Stimulated activated CD4-positive, alpha-beta T cell treated with anti-CD3 and anti-CD28 coated beads, Interleukin-15, amount 100 ng/mL, for 48 hours (primary cell): ENCODE data around the gene STRIP2.
"Not testable (repeated sequence)": the region's sequence is repeated elsewhere in the genome, so short reads cannot be mapped to it uniquely, and the experiment has no call there.

Experiments used
- DNase-seq, 2 donors: peaks; one replicate each; pipeline ENCODE4 v3.0.0-alpha.2; 2020; ENCODE audit warnings: low read depth in 2 of 2

The STRIP2 gene

GRCh38 chr7:129421717-129422250 is 12.4 kb upstream of the STRIP2 start:
- no peak for DNase-seq

DNA sequence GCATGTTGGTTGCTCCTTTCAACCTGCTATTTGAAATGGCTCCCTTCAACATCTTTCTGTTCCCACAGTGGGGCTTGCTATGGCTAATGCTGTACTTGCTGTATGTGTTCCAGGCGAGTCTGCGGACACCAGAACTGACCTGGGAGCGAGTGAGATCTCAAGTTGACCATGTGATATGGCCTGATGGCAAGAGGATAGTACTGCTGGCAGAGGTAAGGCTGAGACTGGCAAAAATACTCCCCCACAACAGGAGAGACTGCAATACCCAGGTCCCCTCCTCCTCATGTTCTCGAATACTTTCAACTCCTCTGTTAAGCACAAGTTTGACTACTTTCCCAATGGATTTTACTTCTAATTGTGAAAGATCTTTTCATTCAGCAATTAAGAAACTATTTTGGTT is 11.5 kb upstream of the STRIP2 start:
- no peak for DNase-seq

DNA sequence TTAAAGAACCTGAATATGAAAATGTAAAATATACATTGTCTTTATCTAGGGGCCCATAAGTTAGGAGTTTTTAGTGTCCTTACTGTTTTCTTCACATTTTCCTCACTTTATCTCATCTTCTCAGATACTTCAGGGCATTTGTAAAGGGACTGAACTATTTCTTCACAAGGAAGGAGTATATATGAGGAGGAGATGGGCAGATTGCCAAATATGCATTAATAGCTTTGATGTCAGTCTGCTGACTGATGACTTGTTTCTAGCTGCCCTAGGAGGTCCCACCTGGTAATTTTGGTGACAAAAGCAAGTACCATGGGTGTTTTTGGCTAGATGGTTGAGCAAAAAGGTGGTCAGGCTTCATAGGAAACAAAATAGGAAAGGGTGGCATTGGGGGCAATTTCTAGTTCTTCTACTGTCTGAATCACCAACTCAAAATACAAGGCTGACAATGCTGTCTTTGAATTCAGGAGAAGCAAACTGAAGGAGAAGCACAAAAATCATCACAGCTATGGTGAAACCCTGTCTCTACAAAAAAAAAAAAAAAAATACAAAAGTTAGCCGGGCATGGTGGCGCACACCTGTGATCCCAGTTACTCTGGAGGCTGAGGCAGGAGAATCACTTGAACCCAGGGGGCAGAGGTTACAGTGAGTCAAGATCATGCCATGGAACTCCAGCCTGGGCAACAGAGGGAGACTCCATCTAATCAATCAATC is 10.4 kb upstream of the STRIP2 start:
- no peak for DNase-seq

GRCh38 chr7:129426482-129426881 is 7.8 kb upstream of the STRIP2 start:
- DNase-seq = no peak

DNA sequence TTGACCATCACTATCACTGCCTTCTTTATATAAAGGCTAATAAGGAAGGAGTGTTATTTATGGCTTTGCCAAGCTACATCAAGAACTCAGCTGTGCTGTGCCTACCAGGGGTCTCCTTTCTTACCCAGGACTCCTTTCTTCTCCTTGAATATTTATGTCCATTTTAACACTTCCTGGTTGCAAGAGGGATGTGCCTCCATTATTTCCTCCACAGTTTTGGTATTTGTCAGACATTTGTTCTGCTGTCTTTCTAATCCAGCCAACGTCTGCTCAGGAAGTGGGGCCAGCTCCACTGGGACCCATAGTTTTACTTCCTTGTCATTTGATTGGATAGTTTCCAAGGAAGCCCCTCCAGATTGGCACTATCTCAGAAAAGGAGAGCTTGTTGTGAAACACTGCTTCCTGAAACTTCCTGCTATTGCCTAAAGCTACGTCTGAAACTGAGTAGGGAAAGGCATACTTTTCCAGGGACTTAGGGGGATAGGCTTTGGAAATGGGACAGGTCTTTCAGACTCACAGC is 6.6 kb upstream of the STRIP2 start:
- DNase-seq = no peak

DNA sequence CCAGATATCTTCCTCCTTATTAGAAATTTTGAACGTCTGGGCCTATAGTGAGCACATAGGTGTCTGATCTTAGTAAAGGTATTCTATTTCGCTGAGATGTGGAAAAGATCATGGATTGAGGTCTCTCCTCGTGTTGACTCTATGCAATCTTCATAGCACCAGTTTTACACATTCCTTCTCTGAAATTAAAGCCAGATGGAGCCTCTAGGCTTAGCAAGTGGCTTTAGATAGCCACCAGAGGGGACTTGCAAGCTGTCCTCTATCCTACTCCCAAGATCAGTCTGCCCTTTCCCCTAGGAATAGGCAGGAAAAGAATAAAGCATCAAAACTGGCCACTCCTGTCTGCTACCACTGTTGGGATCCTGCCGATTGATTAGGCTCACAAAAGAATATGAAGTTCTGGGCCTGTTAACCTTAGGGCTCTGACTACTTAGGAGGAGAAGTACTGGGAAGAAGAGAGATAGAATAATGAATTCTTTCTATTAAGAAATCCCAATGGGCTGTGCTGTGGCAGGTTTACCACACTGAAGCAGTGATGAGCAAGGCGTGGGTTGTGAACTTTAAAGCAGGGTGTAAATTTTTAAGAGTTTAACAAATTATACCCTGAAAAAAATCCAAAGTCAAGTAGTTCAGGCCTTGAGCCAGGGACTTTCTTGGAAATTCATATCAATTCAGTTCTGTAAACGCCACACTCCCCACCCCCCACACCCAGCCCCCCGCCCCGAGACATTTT is 2.2 kb upstream of the STRIP2 start:
- DNase-seq = no peak

- DNase-seq = no peak
Measured at GRCh38 chr7:129434675-129435318, 565 bp downstream of the STRIP2 start.

DNA sequence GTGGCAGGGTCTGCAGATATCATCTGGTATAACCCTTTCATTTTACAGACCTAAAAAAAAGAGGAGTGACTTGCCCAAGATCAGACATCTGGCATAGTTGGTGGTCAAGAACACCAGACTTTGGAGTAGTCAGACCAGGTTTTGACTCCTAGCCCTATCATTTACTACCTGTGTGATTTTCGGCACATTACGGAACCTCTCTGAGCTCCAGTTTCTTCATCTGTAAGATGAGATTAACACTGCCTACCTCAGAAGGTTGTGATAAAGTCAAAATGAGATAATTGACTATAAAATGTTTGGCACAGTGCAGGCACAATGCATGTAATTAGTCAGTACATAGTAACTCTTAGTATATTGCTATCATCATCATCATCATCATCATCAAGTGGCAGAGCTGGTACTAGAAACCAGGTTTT is 1.2 kb downstream of the STRIP2 start:
- no peak for DNase-seq

DNA sequence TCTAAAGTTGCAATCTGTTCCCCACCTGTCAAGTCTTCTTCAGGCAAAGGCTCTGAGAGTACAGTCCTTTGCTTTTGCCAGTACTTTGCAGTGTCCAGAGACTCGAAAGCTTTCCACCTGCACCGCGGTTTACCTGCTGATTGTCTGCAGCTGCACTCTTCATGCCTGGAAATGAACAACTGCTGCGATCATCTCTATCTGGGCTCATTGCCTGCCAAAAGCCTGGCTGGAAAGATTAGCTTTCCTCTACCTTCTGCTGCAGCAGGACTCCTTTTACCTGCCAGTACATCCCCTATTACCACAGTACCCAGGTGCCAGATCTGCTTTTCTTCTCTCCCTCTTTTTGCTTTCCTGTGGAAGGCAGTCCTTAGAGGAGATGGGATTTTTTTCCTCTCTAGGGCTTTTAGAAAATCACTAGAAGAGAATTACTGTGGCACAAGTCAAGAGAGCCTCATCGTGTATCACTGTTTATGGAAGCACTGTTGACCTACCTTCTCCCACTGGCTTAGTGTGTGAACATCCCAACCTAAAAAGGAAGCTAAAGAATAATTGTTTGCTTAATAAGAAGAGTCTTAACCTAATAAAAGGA is 2.2 kb downstream of the STRIP2 start:
- no peak for DNase-seq

- no peak for DNase-seq
Measured at GRCh38 chr7:129437190-129437589, 3.0 kb downstream of the STRIP2 start.

DNA sequence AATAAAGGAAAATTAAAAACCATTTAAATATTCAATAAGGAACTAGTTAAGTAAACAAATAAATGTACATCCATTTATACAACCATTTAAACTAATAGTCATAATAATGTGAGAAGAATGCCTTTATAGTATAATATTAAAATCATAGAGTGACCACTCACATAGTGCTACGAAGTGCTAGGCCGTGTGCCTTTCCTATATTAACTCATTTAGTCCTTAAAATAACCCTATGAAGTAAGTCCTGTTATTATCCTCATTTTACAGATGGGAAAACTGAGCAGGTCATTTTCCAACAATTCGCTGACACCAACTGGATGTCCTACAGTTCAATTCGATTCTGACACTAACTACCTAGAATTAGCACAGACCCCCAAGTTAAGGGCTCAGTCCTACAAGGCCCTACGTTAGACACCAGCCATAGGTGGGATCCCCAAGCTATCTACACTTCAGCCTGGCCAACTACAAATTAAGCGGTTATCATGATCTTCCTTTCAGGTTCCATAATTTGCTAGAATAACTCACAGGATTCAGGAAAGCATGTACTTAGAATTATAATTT is 4.1 kb downstream of the STRIP2 start:
- no peak for DNase-seq

GRCh38 chr7:129438839-129439651 is 4.8 kb downstream of the STRIP2 start:
- DNase-seq = peak; percentile 50 to 56

- no peak for DNase-seq
Measured at GRCh38 chr7:129439963-129440625, 5.9 kb downstream of the STRIP2 start.

GRCh38 chr7:129443612-129444011 is 9.4 kb downstream of the STRIP2 start:
- no peak for DNase-seq

- not testable (repeated sequence) for DNase-seq
Measured at GRCh38 chr7:129444776-129445175, 10.5 kb downstream of the STRIP2 start.

DNA sequence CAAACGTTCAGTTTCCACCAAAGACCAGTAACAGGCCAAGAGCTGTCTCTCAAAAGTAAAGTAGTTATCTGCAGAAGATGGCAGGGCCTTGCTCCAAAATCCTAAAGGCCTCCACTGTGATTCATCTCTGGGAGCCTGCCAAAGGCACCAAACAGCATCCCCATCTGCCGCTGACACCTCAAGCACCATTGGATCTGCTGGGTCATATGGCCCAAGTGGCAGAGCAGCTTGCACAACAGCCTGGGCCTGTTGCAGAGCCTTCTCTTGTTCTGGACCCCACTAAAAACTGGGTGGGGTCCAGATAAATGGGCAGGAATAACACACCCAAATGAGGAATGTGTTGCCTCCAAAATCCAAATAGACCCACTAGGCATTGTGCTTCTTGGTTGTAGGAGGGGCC is 12.7 kb downstream of the STRIP2 start:
- not testable (repeated sequence) for DNase-seq

DNA sequence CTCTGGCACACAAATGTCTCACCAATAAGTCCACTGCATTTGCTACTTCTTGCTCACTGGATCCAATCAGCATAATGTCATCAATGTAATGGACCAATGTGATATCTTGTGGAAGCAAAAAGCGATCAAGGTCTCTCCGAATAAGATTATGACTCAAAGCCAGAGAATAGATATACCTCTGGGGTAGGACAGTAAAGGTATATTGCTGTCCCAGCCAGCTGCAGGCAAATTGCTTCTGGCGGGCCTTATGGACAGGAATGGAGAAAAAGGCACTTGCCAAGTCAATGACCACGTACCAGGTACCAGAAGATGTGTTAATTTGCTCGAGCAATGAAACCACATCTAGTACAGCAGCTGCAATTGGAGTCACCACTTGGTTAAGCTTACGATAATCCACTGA is 13.2 kb downstream of the STRIP2 start:
- DNase-seq = not testable (repeated sequence)

DNA sequence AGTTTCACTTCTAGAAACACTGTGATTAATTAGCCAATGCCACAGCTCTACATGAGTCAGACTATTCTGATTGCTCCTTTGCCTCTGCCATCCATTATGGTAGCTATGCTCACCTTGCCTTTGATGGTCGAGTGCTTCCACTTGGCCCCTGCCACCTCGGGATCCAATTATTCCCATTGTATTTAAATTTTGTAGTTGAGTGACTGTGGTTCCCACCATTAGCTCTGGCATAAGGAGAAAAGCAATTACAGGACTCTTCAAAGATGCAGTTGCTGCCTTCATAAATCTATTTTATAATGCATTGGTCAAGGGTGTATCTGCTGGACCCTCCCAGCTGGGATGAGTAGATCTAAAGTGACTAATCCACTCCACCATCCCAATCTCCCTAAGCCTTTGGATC is 14.4 kb downstream of the STRIP2 start:
- not testable (repeated sequence) for DNase-seq

DNA sequence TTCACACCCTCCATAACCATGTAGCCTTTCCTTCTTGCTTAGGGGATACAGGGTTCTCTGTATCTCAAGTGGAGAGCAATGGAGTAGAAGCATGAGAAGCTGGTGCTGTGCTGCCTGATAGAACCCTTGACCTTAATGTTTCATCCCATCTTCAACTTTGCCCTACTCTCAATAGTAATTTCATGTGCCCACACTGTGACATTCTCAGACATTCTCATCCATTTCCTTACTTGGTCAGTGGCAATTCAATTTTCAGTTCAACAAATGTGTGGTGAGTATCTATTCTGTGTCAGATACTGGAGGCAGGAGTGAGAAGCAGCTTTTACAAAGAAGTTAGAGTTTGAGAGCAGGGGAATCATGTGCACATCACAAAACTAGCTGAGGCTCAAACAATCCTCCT is 16.1 kb downstream of the STRIP2 start:
- no peak for DNase-seq

DNA sequence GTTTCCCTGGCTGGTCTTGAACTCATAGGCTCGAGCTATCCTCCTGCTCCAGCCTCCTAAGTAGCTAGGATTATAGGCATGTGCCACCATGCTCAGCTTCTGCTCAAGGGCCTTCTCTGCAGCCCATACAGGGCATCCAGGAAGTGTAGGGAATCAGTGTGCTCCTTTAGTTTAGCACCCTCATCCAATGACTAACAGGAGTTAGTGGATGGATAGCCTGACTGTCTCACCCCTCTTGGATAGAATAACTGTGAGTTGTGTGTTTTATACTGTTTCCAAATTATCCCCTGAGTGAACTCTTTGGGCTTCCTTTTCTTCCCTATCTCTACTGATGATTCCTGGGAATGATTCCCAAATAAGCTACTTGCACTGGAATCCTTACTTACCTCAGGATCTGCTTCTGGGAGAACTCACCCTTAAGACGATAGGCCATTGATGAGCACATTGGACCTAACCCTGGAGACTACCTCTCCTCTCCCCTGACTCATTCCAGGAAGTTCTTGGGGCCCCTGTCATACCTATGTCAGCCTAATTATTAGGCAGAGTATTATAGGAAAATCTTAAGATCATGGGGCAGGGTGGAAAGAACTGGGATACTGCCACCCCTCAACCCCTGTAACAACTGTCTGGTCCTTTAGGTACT is 18.5 kb downstream of the STRIP2 start:
- DNase-seq = no peak
